ENCODE results near the gene SCART1. TPM values are rescaled to one million over a fixed set of nuclear protein-coding genes. Genes with fewer than 3 reads are reported as not detected.
"Not testable (repeated sequence)": the region's sequence is repeated elsewhere in the genome, so short reads cannot be mapped to it uniquely, and the experiment has no call there.

Gene SCART1
- total RNA-seq, 1 donor from 2014 or later, result 3.8 TPM

GRCh38 chr10:133422807-133423771 lies 30.7 kb upstream of the SCART1 start:
- H3K27me3 Mint-ChIP-seq (ENCODE audit: unreplicated experiment), result peaks cover 8% of the 10 kb centered on the region
- no peak for TF ChIP-seq CTCF (IDR thresholded peaks at IDR 0.05; ENCODE audit: partially characterized antibody, unreplicated experiment)
- no peak overlapping the region for H3K4me3 Mint-ChIP-seq (ENCODE audit: unreplicated experiment)
- no peak overlapping the region for H3K27ac Mint-ChIP-seq (ENCODE audit: unreplicated experiment)
- peaks cover 6% of the 10 kb centered on the region for H3K9me3 Mint-ChIP-seq (ENCODE audit: unreplicated experiment)
- H3K36me3 Mint-ChIP-seq (ENCODE audit: unreplicated experiment), result no peaks in the 10 kb centered on the region
- no peak for DNase-seq
- H3K4me1 Mint-ChIP-seq (ENCODE audit: low read depth, unreplicated experiment), result no peaks in the 10 kb centered on the region

DNA sequence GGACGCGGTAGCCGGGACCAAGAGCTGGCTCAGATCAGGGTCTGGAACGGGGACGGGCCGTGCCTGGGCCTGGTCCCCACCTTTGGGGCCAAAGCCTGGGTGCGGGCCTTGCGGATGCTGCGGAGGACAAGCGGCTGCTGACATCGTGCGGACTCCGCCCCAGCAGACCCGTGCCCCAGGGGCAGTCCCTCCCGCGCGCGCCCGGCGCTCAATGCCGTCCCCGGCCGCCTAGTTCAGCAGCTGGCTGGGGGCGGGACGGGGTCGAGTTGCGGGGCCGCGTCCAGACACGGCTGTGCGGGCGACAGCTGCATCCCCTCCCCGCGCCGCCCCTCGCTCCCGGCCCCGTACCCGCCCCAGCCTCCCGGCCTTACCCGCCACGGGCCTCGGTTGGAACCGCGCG lies 29.6 kb upstream of the SCART1 start:
- not testable (repeated sequence) for H3K27ac Mint-ChIP-seq (ENCODE audit: unreplicated experiment); H3K36me3 Mint-ChIP-seq (ENCODE audit: unreplicated experiment); H3K9me3 Mint-ChIP-seq (ENCODE audit: unreplicated experiment); H3K4me1 Mint-ChIP-seq (ENCODE audit: low read depth, unreplicated experiment); H3K4me3 Mint-ChIP-seq (ENCODE audit: unreplicated experiment); DNase-seq; H3K27me3 Mint-ChIP-seq (ENCODE audit: unreplicated experiment)

- peaks cover 11% of the 10 kb centered on the region for H3K27me3 Mint-ChIP-seq (ENCODE audit: unreplicated experiment)
- not testable (repeated sequence) for H3K4me1 Mint-ChIP-seq (ENCODE audit: low read depth, unreplicated experiment)
These were observed 29.1 kb upstream of the SCART1 start, which contains the start of gene SPRN for GRCh38 chr10:133424601-133425000. Gene SPRN, minus strand, starts transcription at chr10:133424625. Its CDS starts 944 bp downstream, at chr10:133423681.

DNA sequence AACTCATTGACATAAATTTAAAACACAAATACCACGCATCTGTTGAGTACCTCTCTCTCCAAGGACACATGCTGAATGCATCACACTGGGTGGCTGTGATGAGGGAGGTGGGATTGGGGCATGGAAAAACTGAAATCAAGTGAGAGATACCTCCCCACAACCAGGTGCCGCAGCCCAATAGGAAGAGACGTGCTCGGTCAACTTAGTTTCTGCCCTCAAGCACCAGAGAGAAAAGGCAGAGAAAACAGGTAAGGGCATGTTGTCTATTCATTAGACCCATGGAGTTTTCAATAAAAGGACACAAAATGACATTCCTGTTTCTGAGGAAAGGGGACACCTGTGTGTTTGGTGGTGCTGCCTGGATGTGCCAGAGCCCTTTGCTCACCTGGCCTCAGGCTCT lies 24.2 kb upstream of the SCART1 start:
- not testable (repeated sequence) for H3K9me3 Mint-ChIP-seq (ENCODE audit: unreplicated experiment); H3K27ac Mint-ChIP-seq (ENCODE audit: unreplicated experiment); DNase-seq; H3K27me3 Mint-ChIP-seq (ENCODE audit: unreplicated experiment); H3K4me1 Mint-ChIP-seq (ENCODE audit: low read depth, unreplicated experiment); H3K4me3 Mint-ChIP-seq (ENCODE audit: unreplicated experiment); H3K36me3 Mint-ChIP-seq (ENCODE audit: unreplicated experiment)

More at GRCh38 chr10:133424601-133425000, 29.1 kb upstream of the SCART1 start, which contains the start of gene SPRN:
- not testable (repeated sequence) for H3K27ac Mint-ChIP-seq (ENCODE audit: unreplicated experiment); DNase-seq; H3K4me3 Mint-ChIP-seq (ENCODE audit: unreplicated experiment); H3K9me3 Mint-ChIP-seq (ENCODE audit: unreplicated experiment); H3K36me3 Mint-ChIP-seq (ENCODE audit: unreplicated experiment)

DNA sequence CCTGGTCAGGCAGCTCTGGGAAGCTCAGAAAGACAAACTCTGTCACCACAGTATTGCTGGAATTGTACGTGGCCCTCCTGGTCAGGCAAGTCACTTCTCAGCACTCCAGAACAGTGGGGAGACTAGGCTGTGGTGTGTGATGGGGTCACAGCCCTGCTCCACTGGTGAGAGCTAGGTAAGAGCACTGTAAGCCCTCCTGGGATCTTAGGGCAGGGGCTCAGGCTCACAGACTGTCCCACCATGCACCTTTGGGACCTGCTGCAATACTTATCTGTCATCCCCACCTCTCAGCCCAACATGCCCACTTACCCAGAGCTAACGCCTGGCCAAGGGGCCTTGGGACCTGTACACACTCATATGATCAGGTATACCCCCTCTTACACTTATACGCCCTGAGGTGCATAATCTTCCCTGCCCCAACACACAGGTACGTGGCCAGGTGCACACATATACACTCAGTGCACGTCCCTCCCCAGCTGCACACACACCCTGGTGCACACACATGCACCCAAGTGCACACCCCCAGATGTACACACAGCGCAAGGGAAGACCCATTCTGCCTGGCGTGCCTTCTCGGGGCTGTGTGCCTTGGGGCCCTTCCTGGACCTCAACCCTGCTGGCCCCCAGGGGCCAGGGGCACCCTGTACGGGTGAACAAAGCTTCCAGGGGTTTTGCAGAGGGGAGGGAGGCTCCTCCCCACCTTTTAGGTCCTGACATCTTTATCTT lies 21.7 kb upstream of the SCART1 start:
- not testable (repeated sequence) for H3K27me3 Mint-ChIP-seq (ENCODE audit: unreplicated experiment); H3K36me3 Mint-ChIP-seq (ENCODE audit: unreplicated experiment); H3K4me3 Mint-ChIP-seq (ENCODE audit: unreplicated experiment); H3K9me3 Mint-ChIP-seq (ENCODE audit: unreplicated experiment); DNase-seq; H3K4me1 Mint-ChIP-seq (ENCODE audit: low read depth, unreplicated experiment); H3K27ac Mint-ChIP-seq (ENCODE audit: unreplicated experiment)

DNA sequence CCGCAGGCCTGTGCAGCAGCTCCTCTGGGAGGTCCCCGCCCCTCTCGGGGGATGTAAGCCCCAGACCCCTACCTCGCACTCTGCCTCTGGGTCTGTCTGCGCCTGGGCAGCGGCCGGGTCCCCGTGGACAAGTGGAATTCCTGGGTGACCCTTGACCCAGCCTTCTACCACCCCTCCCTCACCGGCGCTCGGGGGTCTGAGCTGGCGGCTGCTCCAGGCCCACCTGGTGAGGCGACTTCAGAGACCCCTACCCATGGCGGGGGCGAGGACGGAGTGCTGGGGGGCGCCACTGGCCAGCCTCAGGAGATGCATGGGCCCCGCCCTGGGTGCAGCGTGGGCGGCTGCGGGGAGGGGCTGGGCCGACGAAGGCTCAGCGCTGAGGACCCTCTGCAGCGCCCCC lies 21.0 kb upstream of the SCART1 start:
- not testable (repeated sequence) for H3K4me1 Mint-ChIP-seq (ENCODE audit: low read depth, unreplicated experiment); H3K36me3 Mint-ChIP-seq (ENCODE audit: unreplicated experiment); H3K27me3 Mint-ChIP-seq (ENCODE audit: unreplicated experiment); H3K9me3 Mint-ChIP-seq (ENCODE audit: unreplicated experiment); H3K4me3 Mint-ChIP-seq (ENCODE audit: unreplicated experiment); DNase-seq; H3K27ac Mint-ChIP-seq (ENCODE audit: unreplicated experiment)

- DNase-seq, result no peak
- Mint-ChIP-seq H3K9me3 (ENCODE audit: unreplicated experiment) (peaks cover 9% of the 10 kb centered on the region), H3K27me3 (ENCODE audit: unreplicated experiment) (peaks cover 2% of the 10 kb centered on the region), H3K27ac (ENCODE audit: unreplicated experiment) (no peak overlapping the region), H3K4me1 (ENCODE audit: low read depth, unreplicated experiment) (no peaks in the 10 kb centered on the region), H3K36me3 (ENCODE audit: unreplicated experiment) (no peaks in the 10 kb centered on the region), H3K4me3 (ENCODE audit: unreplicated experiment) (no peak overlapping the region)
- no peak for TF ChIP-seq CTCF (IDR thresholded peaks at IDR 0.05; ENCODE audit: partially characterized antibody, unreplicated experiment)
These were observed 15.0 kb upstream of the SCART1 start for GRCh38 chr10:133438711-133439273.

Measured in glutamatergic neuron (in vitro differentiated cells).